ENCODE data around the gene HOXA11.

The HOXA11 gene

DNA sequence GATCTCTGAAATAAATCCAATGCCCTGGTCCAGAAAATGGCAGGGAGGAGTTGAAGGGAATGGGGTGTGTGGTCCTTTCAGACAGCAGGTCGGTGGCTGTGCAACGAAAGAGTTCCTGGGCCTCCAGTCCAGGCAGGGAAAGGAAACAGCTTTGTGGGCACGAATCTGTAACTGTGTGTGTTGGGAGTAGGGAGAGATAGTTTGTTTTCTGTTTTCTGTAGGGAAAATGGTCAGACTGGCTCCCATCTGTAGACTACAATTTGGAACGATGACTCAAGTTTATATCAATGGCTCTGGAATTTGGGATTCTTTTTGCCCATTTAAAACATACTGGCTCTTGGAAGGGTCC is 17.1 kb downstream of the HOXA11 start:
- no peak for DNase-seq

DNA sequence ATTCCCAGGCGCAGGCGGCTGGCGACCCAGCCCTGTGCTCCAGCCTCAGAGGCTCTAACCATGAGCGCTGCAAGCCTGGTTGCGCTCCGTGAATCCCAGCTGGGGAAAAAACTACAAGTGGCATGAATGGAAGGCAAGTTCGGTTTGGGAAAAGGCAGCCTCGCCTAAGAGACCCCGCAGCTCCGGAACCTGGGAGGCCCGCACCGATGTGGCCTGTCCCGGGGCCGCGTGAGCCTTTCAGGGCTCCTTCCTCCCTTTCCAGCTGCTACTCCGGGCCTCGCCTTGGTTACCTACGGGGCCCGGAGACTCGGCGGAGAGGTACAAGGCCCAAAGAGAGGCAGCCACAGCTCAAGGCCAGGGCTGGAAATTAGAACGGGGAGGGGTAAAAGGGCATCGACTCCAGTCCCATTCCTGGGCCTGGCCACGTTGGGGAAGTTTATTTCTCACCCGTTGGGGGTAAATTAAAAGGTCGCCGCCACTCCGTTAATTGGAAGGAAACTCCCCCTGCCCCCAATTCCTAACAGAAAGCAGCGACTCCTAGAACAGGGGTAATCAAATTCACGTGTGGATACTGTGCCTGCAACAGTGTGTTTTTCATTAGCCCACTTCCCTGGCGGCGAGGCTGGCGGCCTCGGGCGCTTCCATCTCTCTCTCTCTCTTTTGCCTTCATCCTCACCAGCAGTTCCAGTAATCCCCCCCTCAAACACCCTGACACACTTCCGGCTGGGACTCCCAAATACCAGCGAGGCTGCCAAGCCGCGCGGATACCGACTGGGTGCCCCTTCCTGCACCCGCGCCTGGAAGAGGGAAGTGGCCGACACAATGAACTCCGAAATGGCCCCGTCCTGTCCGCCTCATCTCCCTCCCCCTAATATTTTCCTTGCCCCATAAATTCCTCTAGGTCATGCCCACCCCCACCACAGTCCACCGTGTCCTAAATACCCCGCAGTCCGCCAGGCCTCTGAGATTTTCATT is 18.2 kb downstream of the HOXA11 start:
- DNase-seq = no peak

DNA sequence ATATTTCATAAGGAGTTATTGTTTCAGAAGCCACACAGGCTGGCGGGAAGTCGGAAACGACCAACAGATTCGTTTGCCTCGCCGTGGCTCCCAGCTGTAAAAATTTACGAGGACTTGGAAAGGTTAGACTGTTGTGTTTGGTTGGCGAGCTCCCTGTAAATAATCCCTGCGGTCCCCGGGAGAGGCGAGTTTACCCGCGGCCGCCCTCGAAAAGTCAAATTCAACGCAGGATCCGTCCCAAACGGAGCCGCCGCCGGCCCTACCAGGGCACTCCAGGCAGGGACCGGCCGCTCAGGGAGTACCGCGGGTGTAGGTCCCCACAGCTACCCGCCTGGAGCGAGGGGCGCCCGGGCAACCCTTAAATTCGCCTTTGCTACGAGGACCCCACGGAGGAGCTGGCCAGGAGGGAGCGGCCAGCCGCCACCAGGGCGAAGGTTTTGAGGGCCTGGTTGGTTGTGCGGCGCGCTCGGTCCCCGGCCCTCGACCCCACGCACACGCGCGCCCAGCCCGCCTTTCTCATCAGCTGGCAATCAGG is 19.0 kb downstream of the HOXA11 start:
- no peak for DNase-seq

DNA sequence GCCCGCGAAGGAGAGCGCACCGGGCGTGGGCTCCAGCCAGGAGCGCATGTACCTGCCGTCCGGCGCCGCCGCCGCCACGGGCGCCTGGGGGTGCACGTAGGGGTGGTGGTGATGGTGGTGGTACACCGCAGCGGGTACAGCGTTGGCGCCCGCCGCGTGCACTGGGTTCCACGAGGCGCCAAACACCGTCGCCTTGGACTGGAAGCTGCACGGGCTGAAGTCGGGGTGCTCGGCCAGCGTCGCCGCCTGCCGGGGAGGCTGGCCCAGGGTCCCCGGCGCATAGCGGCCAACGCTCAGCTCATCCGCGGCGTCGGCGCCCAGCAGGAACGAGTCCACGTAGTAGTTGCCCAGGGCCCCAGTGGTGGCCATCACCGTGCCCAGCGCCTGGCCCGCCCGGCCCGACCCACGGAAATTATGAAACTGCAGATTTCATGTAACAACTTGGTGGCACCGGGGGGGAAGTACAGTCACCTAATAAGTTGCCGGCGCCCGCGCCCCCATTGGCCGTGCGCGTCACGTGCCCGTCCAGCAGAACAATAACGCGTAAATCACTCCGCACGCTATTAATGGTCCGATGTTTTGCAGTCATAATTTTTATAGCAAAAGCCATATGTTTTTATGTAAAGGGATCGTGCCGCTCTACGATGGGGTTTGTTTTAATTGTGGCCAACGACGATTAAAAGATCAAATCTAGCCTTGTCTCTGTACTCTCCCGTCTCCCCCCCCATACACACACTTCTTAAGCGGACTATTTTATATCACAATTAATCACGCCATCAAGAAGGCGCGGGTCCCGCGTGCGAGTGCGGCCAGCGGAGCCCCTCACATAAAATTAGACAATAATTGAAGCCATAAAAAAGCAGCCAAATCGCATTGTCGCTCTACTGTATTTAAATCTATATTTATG is 19.7 kb downstream of the HOXA11 start, which contains the start of gene HOXA9:
HOXA9 (minus strand) TSS at position 449 of the 907 bp plus-strand sequence; CDS start at position 369, 80 bp downstream.
- no peak for DNase-seq

DNA sequence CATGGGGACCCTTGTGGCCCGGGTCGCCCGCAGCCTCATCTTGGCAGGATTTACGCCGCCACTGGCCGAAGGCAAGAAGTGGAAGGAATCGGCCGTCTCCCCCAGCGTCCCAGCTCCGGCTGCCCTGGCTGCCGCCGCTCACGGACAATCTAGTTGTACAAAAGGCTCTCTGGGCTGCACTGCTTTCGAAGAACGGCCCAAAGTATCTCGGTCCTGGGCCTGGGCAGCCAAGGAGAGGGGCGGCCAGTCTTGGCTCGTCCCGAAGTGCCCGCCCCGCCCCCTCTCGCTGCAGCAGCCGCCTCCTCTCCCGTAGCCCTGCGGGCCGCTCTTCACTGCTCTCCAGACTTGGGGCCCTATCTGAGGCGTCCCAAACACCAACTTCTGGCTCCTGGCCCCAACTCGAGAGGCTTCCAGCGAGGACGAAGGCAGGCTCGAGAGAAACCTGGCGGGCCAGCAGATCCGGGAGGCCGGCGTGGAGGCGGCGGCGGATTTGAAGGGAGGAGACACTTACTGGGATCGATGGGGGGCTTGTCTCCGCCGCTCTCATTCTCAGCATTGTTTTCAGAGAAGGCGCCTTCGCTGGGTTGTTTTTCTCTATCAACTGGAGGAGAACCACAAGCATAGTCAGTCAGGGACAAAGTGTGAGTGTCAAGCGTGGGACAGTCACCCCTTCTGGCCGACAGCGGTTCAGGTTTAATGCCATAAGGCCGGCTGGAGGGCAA is 20.5 kb downstream of the HOXA11 start:
- DNase-seq = no peak

DNA sequence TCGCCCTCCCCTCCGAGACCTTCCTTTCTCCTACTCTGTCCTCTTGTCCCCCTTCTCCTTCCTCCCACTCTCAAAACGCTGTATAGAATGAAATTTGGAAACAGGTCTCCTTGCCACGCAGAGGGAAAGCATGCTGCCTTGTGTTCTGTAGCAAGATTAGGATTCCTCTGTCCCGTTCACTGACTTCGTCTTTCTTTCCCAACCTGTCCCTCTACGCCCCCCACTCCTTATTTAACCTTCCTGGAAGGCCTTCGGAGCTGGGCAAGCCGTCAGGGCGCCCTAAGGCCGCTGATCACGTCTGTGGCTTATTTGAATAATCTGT is 21.0 kb downstream of the HOXA11 start:
- DNase-seq = no peak

DNA sequence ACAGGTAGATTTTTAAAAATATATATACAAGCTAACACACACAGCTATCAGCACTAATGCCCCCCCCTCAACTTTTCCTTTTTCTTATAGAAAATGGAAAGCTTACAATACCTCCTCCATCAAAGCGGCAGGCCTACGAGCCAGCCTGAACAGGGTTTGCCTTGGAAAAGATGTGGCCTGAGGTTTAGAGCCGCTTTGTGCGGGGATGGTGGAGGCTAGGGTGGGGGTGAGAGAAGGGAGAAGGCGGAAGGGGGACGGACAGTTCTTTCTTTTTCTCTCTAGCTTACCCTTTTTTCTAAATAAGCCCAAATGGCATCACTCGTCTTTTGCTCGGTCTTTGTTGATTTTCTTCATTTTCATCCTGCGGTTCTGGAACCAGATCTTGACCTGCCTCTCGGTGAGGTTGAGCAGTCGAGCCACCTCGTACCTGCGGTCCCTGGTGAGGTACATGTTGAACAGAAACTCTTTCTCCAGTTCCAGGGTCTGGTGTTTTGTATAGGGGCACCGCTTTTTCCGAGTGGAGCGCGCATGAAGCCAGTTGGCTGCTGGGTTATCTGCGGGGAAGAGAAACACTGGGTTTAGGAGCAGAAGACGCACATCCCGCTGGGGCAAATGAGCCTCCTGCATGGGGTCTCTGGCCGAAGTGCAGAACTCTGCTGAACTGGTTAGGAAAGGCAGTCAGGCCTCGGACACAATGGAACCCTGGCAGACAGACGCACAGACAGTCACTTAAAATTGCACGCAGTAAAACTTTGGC is 21.6 kb downstream of the HOXA11 start:
- no peak for DNase-seq

DNA sequence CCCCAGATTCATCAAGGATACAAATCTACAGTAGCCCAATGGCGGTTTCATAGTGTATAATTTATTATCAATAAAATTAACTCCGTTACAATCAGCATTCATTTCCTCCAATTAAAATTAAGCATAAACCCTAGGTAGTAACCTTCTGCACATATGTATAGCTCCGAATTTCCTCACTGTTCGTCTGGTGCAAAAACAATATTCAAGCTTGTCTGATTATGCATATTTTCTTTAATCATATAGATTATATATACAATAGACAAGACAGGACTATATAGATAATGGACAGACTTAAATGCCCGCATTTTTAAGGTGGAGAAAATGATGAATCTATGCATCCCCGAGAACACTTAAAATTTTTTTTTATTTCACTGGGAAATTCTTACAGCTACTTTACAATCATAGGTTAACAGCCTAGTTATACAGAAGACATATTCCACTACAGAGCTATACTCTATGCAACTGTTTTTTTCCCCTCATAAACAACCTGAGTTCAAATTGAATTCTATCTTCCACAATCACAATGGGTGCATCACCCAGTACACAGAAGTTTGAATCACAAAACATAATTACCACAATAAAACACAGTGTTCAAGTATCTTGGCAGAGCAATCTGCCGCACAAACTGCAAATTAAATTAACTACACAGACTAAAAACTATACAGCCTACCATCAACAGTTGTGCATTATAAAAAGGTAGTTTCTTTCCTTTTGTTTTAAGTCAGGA is 22.3 kb downstream of the HOXA11 start:
- no peak for DNase-seq

DNA sequence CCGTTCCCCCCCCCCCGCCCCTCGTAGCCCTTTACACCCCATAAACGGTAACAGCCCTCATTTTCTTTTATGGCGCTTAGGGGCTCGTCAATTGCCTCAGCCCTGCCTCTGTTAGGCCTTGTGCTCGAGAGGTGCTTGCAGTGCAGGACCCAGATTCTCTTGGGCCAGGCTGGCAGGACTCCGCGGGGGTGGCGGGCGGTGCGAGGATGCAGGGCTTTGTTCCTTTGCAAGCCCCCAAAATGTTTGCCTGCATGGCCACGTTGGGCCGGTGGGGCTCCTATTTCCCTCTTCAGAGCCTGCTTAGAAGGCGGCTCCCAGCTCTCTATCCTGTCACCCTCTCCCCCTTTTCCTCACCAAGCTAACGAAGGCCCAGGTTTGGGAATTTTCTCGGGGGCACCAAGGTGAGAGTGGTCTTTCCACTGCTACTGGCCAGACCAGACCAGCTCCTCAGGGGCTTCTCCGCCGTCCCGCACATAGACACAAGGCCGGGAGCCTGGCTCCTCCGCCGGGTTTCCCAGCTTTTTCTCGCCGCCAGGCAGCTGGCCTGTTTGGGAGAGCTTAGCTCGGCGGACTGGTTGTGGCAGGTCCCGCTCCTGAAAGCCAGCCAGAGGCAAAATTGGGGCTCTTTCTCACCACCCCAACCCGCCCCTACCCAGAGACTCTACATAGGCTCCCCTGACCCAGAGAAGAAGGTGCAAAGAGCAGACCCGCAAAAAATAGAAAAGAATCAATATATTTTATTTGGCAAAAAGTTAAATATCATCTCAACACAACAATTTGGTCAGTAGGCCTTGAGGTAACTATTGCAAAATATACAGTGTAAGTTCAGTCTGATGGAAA is 23.1 kb downstream of the HOXA11 start:
- no peak for DNase-seq

DNA sequence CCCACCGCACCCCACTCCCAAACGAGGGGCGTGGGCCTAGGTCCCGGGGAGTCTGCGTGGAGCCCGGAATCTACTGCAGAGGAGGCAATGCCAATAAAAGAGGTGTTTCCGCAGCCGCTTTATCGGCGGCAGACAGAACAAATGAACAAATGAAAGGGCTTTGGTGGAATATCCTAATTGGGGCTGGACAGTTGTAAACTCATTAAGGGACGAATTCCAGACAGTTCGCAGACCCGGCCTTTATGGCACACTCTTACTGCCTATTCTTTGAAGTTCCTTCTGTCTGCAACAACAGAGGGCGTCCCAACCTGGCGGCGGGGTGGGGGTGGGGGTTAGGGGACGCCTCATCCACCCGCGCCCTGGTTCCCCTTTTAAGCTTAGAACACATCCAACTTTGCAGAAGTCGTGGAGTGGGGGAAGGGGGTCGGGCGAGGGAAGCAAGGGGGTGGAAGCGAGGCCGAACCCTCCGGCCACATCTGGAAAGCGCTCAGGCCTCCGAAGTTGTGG is 23.8 kb downstream of the HOXA11 start:
- DNase-seq = no peak

DNA sequence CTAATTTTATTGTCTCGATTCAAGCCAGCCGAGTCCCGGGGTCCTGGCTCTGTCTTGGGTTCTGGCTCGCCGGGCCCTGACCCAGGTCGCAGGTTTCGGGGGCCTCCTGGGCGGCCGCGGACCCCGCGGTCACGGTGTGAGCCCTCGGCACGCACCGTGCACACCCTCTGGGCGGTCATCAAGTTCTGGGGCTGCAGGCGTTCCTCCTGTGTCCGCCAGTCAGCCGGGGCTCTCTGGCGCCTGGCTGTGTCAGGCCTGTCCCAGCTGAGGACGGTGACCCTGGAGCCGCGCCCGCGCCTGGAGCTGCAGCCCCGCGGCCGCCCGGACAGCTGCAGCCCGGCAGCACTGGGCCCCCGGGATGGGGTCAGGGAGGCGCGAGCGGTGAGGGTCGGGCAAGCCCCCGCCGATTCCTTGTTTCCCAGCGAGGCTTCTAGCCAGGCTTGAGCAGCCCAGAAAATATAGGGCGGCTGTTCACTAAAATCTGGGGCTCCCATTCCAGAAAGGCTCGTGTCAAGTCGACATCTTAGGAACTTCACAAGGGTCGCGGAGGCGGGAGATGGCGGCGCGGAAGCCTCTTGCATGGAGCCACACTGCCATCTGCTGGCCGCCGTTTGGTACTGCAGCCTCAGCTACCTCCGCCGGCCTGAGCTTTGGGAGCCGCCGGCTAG is 24.4 kb downstream of the HOXA11 start:
- peak; percentile 82 for DNase-seq

DNA sequence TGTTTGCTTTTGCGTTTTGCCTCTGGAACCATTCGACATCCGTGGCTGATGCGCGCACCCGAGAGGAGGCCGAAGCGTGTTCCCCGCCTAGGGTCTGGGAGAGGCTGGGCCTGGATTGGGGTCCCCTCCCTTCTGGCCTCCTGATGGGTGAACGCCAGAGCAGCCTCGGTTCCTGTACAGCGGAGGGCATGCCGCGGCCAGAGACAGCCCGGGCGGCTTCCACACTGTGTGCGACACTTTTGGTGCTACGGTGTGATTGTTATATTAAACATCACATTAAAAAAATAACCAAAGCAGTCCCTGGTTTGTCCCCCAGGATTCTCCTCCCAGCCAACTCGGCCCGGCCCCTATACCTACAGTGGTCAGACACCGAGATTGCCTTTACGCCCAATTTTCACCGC is 24.9 kb downstream of the HOXA11 start:
- DNase-seq = no peak

DNA sequence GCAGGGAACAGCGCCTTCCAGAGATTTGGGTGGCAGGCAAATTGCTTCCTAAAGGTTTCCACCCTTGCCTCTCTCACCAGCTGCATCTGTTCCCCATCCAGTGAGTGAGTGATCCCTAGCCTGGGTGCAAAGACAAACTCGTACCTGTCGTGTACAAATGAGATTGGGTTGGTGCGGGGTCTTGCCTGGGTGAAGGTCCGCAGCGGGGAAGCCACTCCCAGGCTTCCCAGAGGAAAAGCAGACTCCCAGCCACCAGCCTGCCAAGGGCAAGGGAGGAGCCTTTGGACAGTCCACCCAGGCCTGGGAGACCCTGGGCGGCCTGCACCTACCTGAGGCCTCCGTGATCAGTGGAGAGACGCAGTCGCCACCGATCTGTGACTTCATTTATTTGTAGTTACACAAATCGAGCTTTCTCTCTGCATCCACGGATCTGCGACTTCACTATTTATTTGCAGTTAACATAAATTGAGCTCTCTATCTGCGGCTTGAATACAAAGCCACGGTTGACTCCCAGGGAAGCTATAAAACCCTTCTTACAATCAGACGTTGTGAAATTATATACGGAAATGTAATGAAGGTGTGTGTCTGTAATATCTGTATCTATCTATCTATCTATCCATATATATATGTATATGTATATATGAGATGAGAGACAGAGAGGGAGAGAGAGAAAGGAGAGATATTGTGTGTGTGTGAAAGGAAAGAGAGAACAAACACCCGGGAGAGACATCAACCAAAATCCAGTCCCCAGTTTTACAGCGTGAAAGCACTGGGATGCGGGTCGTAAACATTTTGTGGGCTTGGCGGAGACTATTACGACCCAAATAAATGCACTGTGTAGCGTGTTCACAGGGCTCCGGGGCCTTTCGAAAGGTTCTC is 25.5 kb downstream of the HOXA11 start:
- no peak for DNase-seq

DNA sequence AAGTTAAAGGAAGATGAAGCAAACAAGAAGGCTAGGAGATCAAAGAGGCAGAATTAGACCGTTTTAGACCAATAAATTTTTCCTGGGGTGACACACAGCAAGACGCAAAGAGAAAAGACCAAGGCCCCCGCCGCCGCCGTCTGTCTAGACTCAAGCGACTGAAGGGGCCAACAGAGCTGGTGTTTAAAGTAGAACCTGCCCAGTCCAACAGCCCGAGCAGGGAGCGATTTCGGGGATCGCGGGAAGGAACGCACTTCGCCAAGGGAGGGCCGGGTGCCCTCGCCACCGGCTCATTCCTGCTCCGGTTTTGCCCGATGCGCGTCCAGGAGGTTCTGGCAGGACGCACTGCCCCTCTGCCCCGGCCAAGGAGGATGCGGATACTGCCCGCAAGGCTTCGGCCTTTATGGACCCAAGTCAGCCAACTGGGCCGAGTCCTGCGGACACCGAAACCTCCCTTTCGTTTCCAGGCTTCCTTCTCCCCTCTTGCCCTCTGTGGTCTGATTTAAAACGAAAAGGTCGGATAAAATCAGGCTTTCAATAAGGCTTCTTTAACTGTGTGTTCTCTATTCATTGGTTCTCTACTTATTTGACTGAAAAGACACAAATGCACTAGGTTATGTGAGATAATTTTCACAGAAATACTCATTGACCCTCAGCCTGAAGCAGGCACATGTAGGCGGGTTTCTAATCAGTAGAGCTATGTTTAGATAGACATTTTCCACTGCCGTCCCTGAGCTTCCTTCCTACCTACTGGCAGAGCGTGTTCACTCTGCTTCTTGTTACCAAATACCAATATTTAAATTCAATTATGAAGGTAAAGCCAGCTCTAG is 26.4 kb downstream of the HOXA11 start:
- DNase-seq = no peak

DNA sequence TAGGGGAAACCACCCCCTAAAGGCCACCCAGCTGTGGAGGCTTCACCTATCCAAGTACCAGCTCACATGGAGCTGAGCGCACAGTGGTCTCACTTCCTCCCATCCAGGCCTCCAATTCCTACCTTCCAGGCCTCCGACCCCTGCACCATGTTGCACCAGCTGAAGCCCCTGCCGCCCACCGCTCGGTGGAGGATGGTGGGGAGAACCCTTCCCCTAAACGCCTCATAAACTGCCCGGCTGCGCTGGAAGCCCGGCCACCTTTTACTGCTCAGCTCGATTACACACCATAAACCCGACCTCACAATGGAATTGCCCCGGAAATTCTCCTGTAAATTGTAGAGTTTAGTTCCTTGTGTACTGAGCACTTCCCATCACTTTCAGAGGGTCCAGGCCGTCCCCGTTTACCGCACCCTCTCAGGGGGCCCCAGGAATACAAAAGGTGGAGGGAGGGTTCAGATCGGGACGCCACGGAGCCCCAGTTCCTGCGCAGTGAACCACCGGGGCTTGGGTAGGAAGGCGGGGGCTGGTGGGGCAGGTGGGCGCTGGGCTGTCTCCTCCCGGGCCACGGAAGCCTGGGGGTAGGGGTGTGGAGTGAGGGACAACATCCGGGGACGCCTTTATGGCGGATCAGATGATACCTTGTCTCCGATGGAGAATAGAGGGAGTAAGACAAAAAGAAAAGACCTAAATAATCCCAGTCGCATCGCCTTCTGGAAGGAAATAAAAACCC is 27.2 kb downstream of the HOXA11 start:
- DNase-seq = no peak

DNA sequence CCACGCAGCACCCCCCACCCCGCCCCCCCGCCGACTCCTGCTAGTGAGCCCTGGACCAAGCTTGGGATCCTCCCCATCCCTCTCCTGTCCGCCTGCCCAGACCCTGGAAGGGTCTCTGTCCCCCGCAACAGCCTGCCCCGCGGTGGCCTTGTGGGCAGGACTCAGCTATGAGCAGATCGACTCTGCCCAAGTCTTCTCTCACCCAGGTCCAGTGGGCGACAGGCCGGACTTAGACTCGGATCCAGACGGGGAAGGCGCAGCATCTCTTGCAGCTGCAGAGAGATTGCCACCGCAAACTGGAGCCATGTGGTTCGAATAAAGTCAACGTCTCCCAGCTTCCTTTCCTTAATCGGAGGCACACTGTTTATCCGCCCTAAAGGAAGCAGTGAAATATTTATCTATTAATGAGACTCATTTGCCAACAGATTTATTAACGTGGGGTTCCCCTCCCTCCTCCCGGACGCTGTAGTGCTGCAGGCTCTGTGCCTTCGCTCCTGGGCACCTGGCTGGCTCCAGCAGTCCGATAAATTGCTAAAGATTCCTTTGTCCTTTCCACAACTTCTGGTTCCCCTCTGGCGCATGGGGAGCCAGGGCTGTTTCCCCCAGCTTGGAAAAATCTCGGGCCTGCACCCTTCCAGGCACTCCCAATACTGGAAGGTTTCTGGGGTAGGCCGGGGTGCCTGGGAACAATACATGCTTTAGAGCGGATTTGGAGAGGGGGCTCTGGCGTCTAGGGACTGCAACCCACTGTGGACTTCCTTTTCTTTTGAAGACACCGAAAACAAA is 27.9 kb downstream of the HOXA11 start:
- DNase-seq = no peak
